K562 (cell line): ENCODE results near the gene TCF25. TPM values are rescaled to one million over a fixed set of nuclear protein-coding genes. Genes with fewer than 3 reads are reported as not detected.
A peak's percentile ranks its signal among the peaks of the same experiment; 100 is the strongest.

Experiments used
- ADNP ChIP-seq: fragments of 200-800 bp; sonication (Bioruptor generic); IDR thresholded peaks from 2 replicates; pipeline ENCODE4 v1.6.1; 2016; ENCODE audit warnings: missing genetic modification characterization, missing compliant biosample characterization
- ATF1 ChIP-seq, 2 experiments: fragments of 450-650 bp in 1 of 2; IDR thresholded peaks; 2 replicates each; pipeline ENCODE4 v1.6.1; 2016; ENCODE audit warnings: missing compliant biosample characterization in 1 of 2, missing genetic modification characterization in 1 of 2
- ELF1 ChIP-seq: fragments of 200-800 bp; sonication (Bioruptor generic); IDR thresholded peaks from 2 replicates; pipeline ENCODE4 v1.6.1; 2016; ENCODE audit warnings: missing genetic modification characterization, missing compliant biosample characterization
- FOXJ2 ChIP-seq: fragments of 200-800 bp; sonication (Bioruptor generic); IDR thresholded peaks from 2 replicates; pipeline ENCODE4 v1.6.1; 2016; ENCODE audit warnings: missing genetic modification characterization, missing compliant biosample characterization
- GTF2E2 ChIP-seq: fragments of 200-800 bp; sonication (Bioruptor generic); IDR thresholded peaks from 2 replicates; pipeline ENCODE4 v1.6.1; 2016; ENCODE audit warnings: missing genetic modification characterization, missing compliant biosample characterization
- ILF3 ChIP-seq: fragments of 450-650 bp; IDR thresholded peaks from 2 replicates; pipeline ENCODE4 v1.6.1; 2018; ENCODE audit warnings: antibody characterized with exemption, mild to moderate bottlenecking, moderate library complexity, borderline replicate concordance
- MAX ChIP-seq: sonication (generic); formaldehyde crosslinking; IDR thresholded peaks from 2 replicates; pipeline ENCODE4 v1.9.0; 2022; ENCODE audit warnings: mild to moderate bottlenecking, missing genetic modification reagents
- NRF1 ChIP-seq, 2 experiments: fragments of 450-650 bp; IDR thresholded peaks in 1 of 2; conservative IDR thresholded peaks in 1 of 2; 2 replicates each; pipeline ENCODE4 v1.6.1; 2014; ENCODE audit warnings: mild to moderate bottlenecking in 2 of 2
- PHF21A ChIP-seq: fragments of 450-650 bp; IDR thresholded peaks from 2 replicates; pipeline ENCODE4 v1.6.1; 2017; ENCODE audit warnings: low read depth, borderline replicate concordance
- POLR3A ChIP-seq: IDR thresholded peaks from 2 replicates; pipeline ENCODE4 v1.6.1; 2011; ENCODE audit warnings: borderline replicate concordance, mild to moderate bottlenecking, moderate library complexity; ENCODE audit not compliant: insufficient read length, insufficient read depth; ENCODE audit errors: extremely low read depth
- POU5F1 ChIP-seq: fragments of 150-350 bp; IDR thresholded peaks from 2 replicates; pipeline ENCODE4 v1.6.1; 2014; ENCODE audit warnings: borderline replicate concordance, low read length, low read depth, mild to moderate bottlenecking; ENCODE audit not compliant: partially characterized antibody
- SETDB1 ChIP-seq: IDR thresholded peaks from one replicate; pipeline ENCODE4 v1.6.1; 2012; ENCODE audit warnings: low read length, control low read depth, inconsistent platforms
- STAT5B ChIP-seq: fragments of 250-450 bp; sonication (Bioruptor Pico); IDR thresholded peaks from 2 replicates; pipeline ENCODE4 v1.8.0; 2021; ENCODE audit warnings: mild to moderate bottlenecking, inconsistent platforms
- TSC22D4 ChIP-seq: fragments of 450-650 bp; IDR thresholded peaks from 2 replicates; pipeline ENCODE4 v1.6.1; 2016; ENCODE audit warnings: missing genetic modification characterization, missing biosample characterization, control low read depth
- ZBTB40 ChIP-seq, 2 experiments: fragments of 450-650 bp in 1 of 2; sonication (generic) in 1 of 2; formaldehyde crosslinking in 1 of 2; IDR thresholded peaks; 2 replicates each; pipeline versions ENCODE4 v1.7.1 to v1.9.0; 2016 to 2022; ENCODE audit warnings: inconsistent platforms in 1 of 2, mild to moderate bottlenecking in 1 of 2, missing genetic modification reagents in 1 of 2
- ZNF589 ChIP-seq: fragments of 200-800 bp; sonication (Bioruptor generic); IDR thresholded peaks from 2 replicates; pipeline ENCODE4 v1.6.1; 2016; ENCODE audit warnings: low read depth, missing genetic modification characterization, missing compliant biosample characterization
- polyA plus RNA-seq, 8 experiments: library from polyadenylated mRNA; depleted of rRNA in 4 of 8; stranded (reverse) in 5 of 8; unstranded in 3 of 8; fragments of >200 nt; fragmentation: Nextera tagmentation in 2 of 8; fragmentation: Illumina TruSeq in 1 of 8; extraction: Ambion mirVana in 2 of 8; extraction: Trizol in 1 of 8; gene quantifications; 2 replicates each; pipeline versions ENCODE4 v1.2.1 to v1.2.3, GENCODE V29; 2011 to 2014; ENCODE audit warnings: inconsistent platforms in 1 of 8, missing spikeins in 1 of 8
- total RNA-seq, 7 experiments: library from RNA; depleted of rRNA in 6 of 7; stranded (reverse); fragments of >200 nt in 6 of 7; fragmentation: Illumina TruSeq in 2 of 7; extraction: Trizol in 2 of 7; gene quantifications; 2 replicates each; pipeline versions ENCODE4 v1.2.1 to v1.2.3, GENCODE V29; 2011 to 2021; ENCODE audit warnings: low replicate concordance in 1 of 7

The TCF25 gene
- total and polyA plus RNA-seq, 9 of the 15 experiments (the other 6 are each of a cell fraction or from before 2014, with no cell fraction given): 9.0 to 154 (median 83.8) TPM

GRCh38 chr16:89873972-89874689 lies 739 bp downstream of the TCF25 start (continued):
- TF ChIP-seq NRF1 (conservative IDR thresholded peaks at IDR 0.05 in 1 of 2, IDR thresholded peaks at IDR 0.05 in 1 of 2): no peak
- TF ChIP-seq STAT5B: no peak
- TF ChIP-seq ZNF589 (CRISPR knock-in tag): no peak
- TF ChIP-seq ADNP (tag): no peak
- no peak for TF ChIP-seq FOXJ2 (tag)
- no peak for TF ChIP-seq POU5F1
- no peak for TF ChIP-seq ILF3
- TF ChIP-seq MAX (CRISPR knock-in tag): peak; percentile 85
- TF ChIP-seq GTF2E2: no peak; the same call in 1 of the 2 replicates
- no peak for TF ChIP-seq ZBTB40 (IDR thresholded peaks at IDR 0.05)
- TF ChIP-seq ZBTB40 (CRISPR knock-in tag; IDR thresholded peaks at IDR 0.05): no peak
- TF ChIP-seq PHF21A: no peak
- TF ChIP-seq TSC22D4: no peak
- no peak for TF ChIP-seq SETDB1
- peak; percentile 58; the same call in 1 of the 2 replicates for TF ChIP-seq ATF1 (CRISPR knock-in tag; IDR thresholded peaks at IDR 0.05)
- peak; percentile 49; the same call in 1 of the 2 replicates for TF ChIP-seq ATF1 (tag; IDR thresholded peaks at IDR 0.05)
- TF ChIP-seq POLR3A: no peak
- TF ChIP-seq ELF1 (tag): no peak
